Choroid plexus epithelial cell (primary cell): Measurements from ENCODE around the gene CDH16.

Source experiments
- DNase-seq: peaks from one replicate; pipeline ENCODE4 v3.0.0-alpha.2; 2010; ENCODE audit warnings: low read depth
- H3K4me3 ChIP-seq: 2 replicates; pipeline ENCODE4 v1.5.1; 2011; ENCODE audit warnings: low read depth, mild to moderate bottlenecking, control low read depth, low read length, moderate library complexity
- CTCF ChIP-seq: conservative IDR thresholded peaks from 2 replicates; pipeline ENCODE4 v1.5.1; 2011; ENCODE audit warnings: low read depth, mild to moderate bottlenecking, control low read depth, inconsistent platforms, low read length, moderate library complexity

Gene CDH16

GRCh38 chr16:66932076-66932475 lies 13.4 kb upstream of the CDH16 start:
- TF ChIP-seq CTCF, result no peak
- DNase-seq, result no peak
- H3K4me3 ChIP-seq, result no peak overlapping the region

GRCh38 chr16:66931665-66932064 lies 13.0 kb upstream of the CDH16 start:
- TF ChIP-seq CTCF, result no peak
- H3K4me3 ChIP-seq, result no peak overlapping the region
- DNase-seq, result no peak

GRCh38 chr16:66930189-66930588 lies 11.5 kb upstream of the CDH16 start:
- peak; percentile 75 for DNase-seq
- no peak overlapping the region for H3K4me3 ChIP-seq
- TF ChIP-seq CTCF, result no peak

GRCh38 chr16:66928702-66929388 lies 10.2 kb upstream of the CDH16 start:
- DNase-seq, result peak; percentile 51
- TF ChIP-seq CTCF, result peak; percentile 70
- no peak overlapping the region for H3K4me3 ChIP-seq

- DNase-seq, result no peak
- no peak for TF ChIP-seq CTCF
- no peak overlapping the region for H3K4me3 ChIP-seq
Measured at GRCh38 chr16:66927918-66928649, 9.4 kb upstream of the CDH16 start.

- DNase-seq, result peak; percentile 92
- H3K4me3 ChIP-seq, result no peak overlapping the region
- TF ChIP-seq CTCF, result no peak
Measured at GRCh38 chr16:66926961-66927436, 8.3 kb upstream of the CDH16 start.
